ENCODE results near the gene TMEM38B. TPM values are rescaled to one million over a fixed set of nuclear protein-coding genes. Genes with fewer than 3 reads are reported as not detected.
"Not testable (repeated sequence)": the region's sequence is repeated elsewhere in the genome, so short reads cannot be mapped to it uniquely, and the experiment has no call there.

The TMEM38B gene
- total RNA-seq, 2 experiments from 2014 or later, result 16.8 to 17.8 TPM

- H3K27me3 Mint-ChIP-seq, result peaks cover 6% of the 10 kb centered on the region
- H3K36me3 Mint-ChIP-seq, result peaks cover 7% of the 10 kb centered on the region
- H3K4me1 Mint-ChIP-seq, result peaks cover 48% of the 10 kb centered on the region
- no peak overlapping the region for H3K4me3 Mint-ChIP-seq
- no peaks in the 10 kb centered on the region for H3K9me3 Mint-ChIP-seq
- H3K27ac Mint-ChIP-seq, result no peak overlapping the region
- no peak for DNase-seq
Observed at GRCh38 chr9:105698348-105698870, 4.1 kb downstream of the TMEM38B start.

GRCh38 chr9:105700668-105701067, 6.3 kb downstream of the TMEM38B start:
- Mint-ChIP-seq H3K9me3 (no peaks in the 10 kb centered on the region), H3K27me3 (no peaks in the 10 kb centered on the region), H3K4me1 (peaks cover 37% of the 10 kb centered on the region), H3K36me3 (peaks cover 7% of the 10 kb centered on the region), H3K4me3 (no peak overlapping the region), H3K27ac (no peak overlapping the region)
- DNase-seq, result no peak

GRCh38 chr9:105701145-105701544, 6.8 kb downstream of the TMEM38B start:
- H3K4me3 Mint-ChIP-seq, result no peak overlapping the region
- DNase-seq, result no peak
- no peaks in the 10 kb centered on the region for H3K27me3 Mint-ChIP-seq
- no peaks in the 10 kb centered on the region for H3K9me3 Mint-ChIP-seq
- peaks cover 34% of the 10 kb centered on the region for H3K4me1 Mint-ChIP-seq
- H3K36me3 Mint-ChIP-seq, result peaks cover 7% of the 10 kb centered on the region
- H3K27ac Mint-ChIP-seq, result no peak overlapping the region

- no peaks in the 10 kb centered on the region for H3K9me3 Mint-ChIP-seq
- no peaks in the 10 kb centered on the region for H3K27me3 Mint-ChIP-seq
- no peak for DNase-seq
- H3K4me3 Mint-ChIP-seq, result no peak overlapping the region
- H3K36me3 Mint-ChIP-seq, result peaks cover 5% of the 10 kb centered on the region
- peaks cover 30% of the 10 kb centered on the region for H3K4me1 Mint-ChIP-seq
- H3K27ac Mint-ChIP-seq, result no peak overlapping the region
Observed at GRCh38 chr9:105702207-105702606, 7.9 kb downstream of the TMEM38B start.

- not testable (repeated sequence) for H3K4me3 Mint-ChIP-seq, H3K9me3 Mint-ChIP-seq, H3K27me3 Mint-ChIP-seq, DNase-seq, H3K36me3 Mint-ChIP-seq, H3K27ac Mint-ChIP-seq
- peaks cover 29% of the 10 kb centered on the region for H3K4me1 Mint-ChIP-seq
Observed at GRCh38 chr9:105703638-105704037, 9.3 kb downstream of the TMEM38B start.

- no peaks in the 10 kb centered on the region for H3K9me3 Mint-ChIP-seq
- H3K4me3 Mint-ChIP-seq, result no peak overlapping the region
Observed at GRCh38 chr9:105706156-105706555, 11.8 kb downstream of the TMEM38B start.

GRCh38 chr9:105708405-105708804, 14.1 kb downstream of the TMEM38B start:
- H3K36me3 Mint-ChIP-seq, result peaks cover 5% of the 10 kb centered on the region
- H3K27ac Mint-ChIP-seq, result peak overlapping the region; percentile 39
- peaks cover 9% of the 10 kb centered on the region for H3K4me1 Mint-ChIP-seq
- no peak for DNase-seq
- H3K27me3 Mint-ChIP-seq, result no peaks in the 10 kb centered on the region
- no peaks in the 10 kb centered on the region for H3K9me3 Mint-ChIP-seq
- H3K4me3 Mint-ChIP-seq, result peak overlapping the region; percentile 33

More at GRCh38 chr9:105706156-105706555, 11.8 kb downstream of the TMEM38B start:
- H3K4me1 Mint-ChIP-seq, result peaks cover 13% of the 10 kb centered on the region
- DNase-seq, result no peak
- no peaks in the 10 kb centered on the region for H3K27me3 Mint-ChIP-seq
- no peak overlapping the region for H3K27ac Mint-ChIP-seq
- H3K36me3 Mint-ChIP-seq, result peaks cover 8% of the 10 kb centered on the region

- Mint-ChIP-seq H3K4me3 (no peak overlapping the region), H3K36me3 (peaks cover 11% of the 10 kb centered on the region)
- DNase-seq, result no peak
Observed at GRCh38 chr9:105710638-105711037, 16.3 kb downstream of the TMEM38B start.

GRCh38 chr9:105711867-105712266, 17.5 kb downstream of the TMEM38B start:
- Mint-ChIP-seq H3K36me3 (peaks cover 11% of the 10 kb centered on the region), H3K27me3 (no peaks in the 10 kb centered on the region), H3K4me1 (peaks cover 10% of the 10 kb centered on the region), H3K9me3 (no peaks in the 10 kb centered on the region), H3K27ac (no peak overlapping the region), H3K4me3 (no peak overlapping the region)
- no peak for DNase-seq

More at GRCh38 chr9:105710638-105711037, 16.3 kb downstream of the TMEM38B start:
- H3K9me3 Mint-ChIP-seq, result no peaks in the 10 kb centered on the region
- H3K27me3 Mint-ChIP-seq, result no peaks in the 10 kb centered on the region
- H3K27ac Mint-ChIP-seq, result no peak overlapping the region
- peaks cover 10% of the 10 kb centered on the region for H3K4me1 Mint-ChIP-seq

GRCh38 chr9:105712297-105712696, 18.0 kb downstream of the TMEM38B start:
- H3K9me3 Mint-ChIP-seq, result no peaks in the 10 kb centered on the region
- H3K36me3 Mint-ChIP-seq, result peaks cover 11% of the 10 kb centered on the region
- H3K27me3 Mint-ChIP-seq, result no peaks in the 10 kb centered on the region
- H3K27ac Mint-ChIP-seq, result no peak overlapping the region
- peaks cover 10% of the 10 kb centered on the region for H3K4me1 Mint-ChIP-seq
- H3K4me3 Mint-ChIP-seq, result no peak overlapping the region
- no peak for DNase-seq

GRCh38 chr9:105712773-105713172, 18.4 kb downstream of the TMEM38B start:
- Mint-ChIP-seq H3K27ac (no peak overlapping the region), H3K4me3 (no peak overlapping the region), H3K36me3 (peaks cover 11% of the 10 kb centered on the region), H3K4me1 (peaks cover 10% of the 10 kb centered on the region), H3K27me3 (no peaks in the 10 kb centered on the region), H3K9me3 (no peaks in the 10 kb centered on the region)
- no peak for DNase-seq

GRCh38 chr9:105713260-105714019, 19.1 kb downstream of the TMEM38B start:
- DNase-seq, result no peak
- no peak overlapping the region for H3K27ac Mint-ChIP-seq
- H3K4me1 Mint-ChIP-seq, result peaks cover 5% of the 10 kb centered on the region
- no peaks in the 10 kb centered on the region for H3K9me3 Mint-ChIP-seq
- no peak overlapping the region for H3K4me3 Mint-ChIP-seq
- no peaks in the 10 kb centered on the region for H3K27me3 Mint-ChIP-seq
- H3K36me3 Mint-ChIP-seq, result peaks cover 11% of the 10 kb centered on the region

GRCh38 chr9:105714020-105714331, 19.6 kb downstream of the TMEM38B start:
- Mint-ChIP-seq H3K27ac (no peak overlapping the region), H3K36me3 (peaks cover 11% of the 10 kb centered on the region), H3K4me1 (peaks cover 1% of the 10 kb centered on the region), H3K27me3 (no peaks in the 10 kb centered on the region), H3K9me3 (no peaks in the 10 kb centered on the region), H3K4me3 (no peak overlapping the region)
- no peak for DNase-seq

- Mint-ChIP-seq H3K27ac (no peak overlapping the region), H3K9me3 (no peaks in the 10 kb centered on the region), H3K4me3 (no peak overlapping the region), H3K27me3 (no peaks in the 10 kb centered on the region), H3K4me1 (peaks cover 1% of the 10 kb centered on the region), H3K36me3 (peaks cover 5% of the 10 kb centered on the region)
- no peak for DNase-seq
Observed at GRCh38 chr9:105716146-105716545, 21.8 kb downstream of the TMEM38B start.

- no peak for DNase-seq
- H3K27me3 Mint-ChIP-seq, result no peaks in the 10 kb centered on the region
- H3K4me3 Mint-ChIP-seq, result no peak overlapping the region
- H3K4me1 Mint-ChIP-seq, result no peaks in the 10 kb centered on the region
- no peaks in the 10 kb centered on the region for H3K9me3 Mint-ChIP-seq
- peaks cover 2% of the 10 kb centered on the region for H3K36me3 Mint-ChIP-seq
- no peak overlapping the region for H3K27ac Mint-ChIP-seq
Observed at GRCh38 chr9:105722099-105722498, 27.8 kb downstream of the TMEM38B start.

- Mint-ChIP-seq H3K27me3 (no peaks in the 10 kb centered on the region), H3K36me3 (peaks cover 29% of the 10 kb centered on the region), H3K27ac (no peak overlapping the region), H3K4me3 (no peak overlapping the region), H3K9me3 (peaks cover 5% of the 10 kb centered on the region), H3K4me1 (no peaks in the 10 kb centered on the region)
- DNase-seq, result no peak
Observed at GRCh38 chr9:105725370-105725769, 31.0 kb downstream of the TMEM38B start.

Measured in activated naive CD8-positive, alpha-beta T cell treated with anti-CD3 and anti-CD28 coated beads for 36 hours (primary cell).